Mucosa of gallbladder (tissue), 1 donor: Measurements from ENCODE around the gene ETV4. TPM values are rescaled to one million over a fixed set of nuclear protein-coding genes. Genes with fewer than 3 reads are reported as not detected.
A peak's percentile ranks its signal among the peaks of the same experiment; 100 is the strongest.
"Not testable (repeated sequence)": the region's sequence is repeated elsewhere in the genome, so short reads cannot be mapped to it uniquely, and the experiment has no call there.

ENCODE experiments used
- DNase-seq: peaks from one replicate; pipeline ENCODE4 v3.0.0-alpha.2; 2020; ENCODE audit warnings: low spot score
- total RNA-seq: library from RNA; stranded (reverse); gene quantifications from one replicate; pipeline ENCODE4 v1.2.1, GENCODE V29; 2021
- donor health status: DM: no; HTN: no; CAD: no.

The ETV4 gene
- total RNA-seq, 1 donor from 2014 or later, result 47.6 TPM

- DNase-seq, result no peak
These were observed 28.3 kb downstream of the ETV4 start for GRCh38 chr17:43517615-43518386.

GRCh38 chr17:43517161-43517560, 29.0 kb downstream of the ETV4 start:
- no peak for DNase-seq

- DNase-seq, result no peak
These were observed 30.5 kb downstream of the ETV4 start for GRCh38 chr17:43515656-43516055.

- not testable (repeated sequence) for DNase-seq
These were observed 34.9 kb downstream of the ETV4 start for GRCh38 chr17:43511199-43511598.

- not testable (repeated sequence) for DNase-seq
These were observed 36.7 kb downstream of the ETV4 start for GRCh38 chr17:43509440-43509839.

- no peak for DNase-seq
These were observed 55.5 kb downstream of the ETV4 start for GRCh38 chr17:43490621-43491020.

GRCh38 chr17:43483674-43484551, 62.2 kb downstream of the ETV4 start, which contains the start of gene DHX8:
Gene DHX8 (plus strand): TSS chr17:43483975. CDS start chr17:43484038, 63 bp downstream.
- DNase-seq, result peak; percentile 98

- no peak for DNase-seq
These were observed 63.8 kb downstream of the ETV4 start for GRCh38 chr17:43482103-43483012.

- no peak for DNase-seq
These were observed 66.2 kb downstream of the ETV4 start for GRCh38 chr17:43479948-43480347.

Other genes starting within 250 kb of the ETV4 start
- 16.4 TPM for gene ARL4D, start 147.3 kb downstream of the ETV4 start, total RNA-seq
- 39.2 TPM for gene DHX8, start 62.4 kb downstream of the ETV4 start, total RNA-seq
- gene MEOX1, start 115.6 kb upstream of the ETV4 start, total RNA-seq, result 5.0 TPM
- gene SOST, start 212.5 kb upstream of the ETV4 start, total RNA-seq, result not detected
- 127 TPM for gene DUSP3, start 232.6 kb upstream of the ETV4 start, total RNA-seq
- gene CFAP97D1, start 234.1 kb upstream of the ETV4 start, total RNA-seq, result not detected